ENCODE measurements around the gene CPNE4. TPM values are rescaled to one million over a fixed set of nuclear protein-coding genes. Genes with fewer than 3 reads are reported as not detected.

Gene CPNE4
- total RNA-seq, 2 donors from 2014 or later = 1.7 to 2.5 TPM

DNA sequence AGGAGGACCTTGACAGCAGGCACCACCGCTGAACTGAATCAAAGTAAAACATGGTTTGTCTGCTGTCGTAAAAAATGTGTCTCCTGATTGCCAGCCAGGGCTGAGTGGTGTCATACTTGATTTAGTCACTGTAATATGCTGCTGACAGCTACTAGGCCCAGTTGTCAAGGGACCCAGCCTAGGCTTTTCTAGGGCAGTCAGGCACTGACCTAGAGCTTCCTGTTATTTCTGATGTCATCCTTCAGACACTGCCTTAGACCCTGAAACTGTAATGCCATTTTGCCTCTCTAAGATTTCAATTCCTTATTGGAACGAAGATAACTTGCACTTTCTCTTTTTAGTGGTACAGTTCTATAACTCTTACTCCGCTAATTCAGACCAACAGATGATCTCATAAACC lies 529.4 kb downstream of the CPNE4 start:
- H3K4me3 ChIP-seq (ENCODE audit: low read length) = no peak overlapping the region
- Mint-ChIP-seq H3K36me3 (ENCODE audit: low read depth) (peaks cover 8% of the 10 kb centered on the region), H3K4me1 (peaks cover 12% of the 10 kb centered on the region), H3K27ac (no peak overlapping the region), H3K27me3 (ENCODE audit: insufficient read depth) (peaks cover 55% of the 10 kb centered on the region), H3K4me3 (no peak overlapping the region), H3K9me3 (no peaks in the 10 kb centered on the region)
- peaks cover 40% of the 10 kb centered on the region for H3K27me3 ChIP-seq (ENCODE audit: control insufficient read depth, insufficient read depth, low read length, poor library complexity, severe bottlenecking)
- no peak overlapping the region for H3K27ac ChIP-seq (ENCODE audit: low read depth, low read length)
- no peaks in the 10 kb centered on the region for H3K4me1 ChIP-seq (ENCODE audit: control insufficient read depth, insufficient read depth, low read length)
- H3K9ac ChIP-seq (ENCODE audit: extremely low read depth, low read length, poor library complexity, severe bottlenecking) = no peak overlapping the region
- no peak for DNase-seq
- H3K36me3 ChIP-seq (ENCODE audit: control insufficient read depth, insufficient read depth, low read length) = peaks cover 11% of the 10 kb centered on the region
- 82 to 86% methylated on average over 3 to 4 of the region's 4 CpGs for WGBS, 2 experiments (ENCODE audit: insufficient coverage in 1 of 2, insufficient read length in 1 of 2)
- no peaks in the 10 kb centered on the region for H3K9me3 ChIP-seq (ENCODE audit: control insufficient read depth, low read length)
- TF ChIP-seq, protein P1, sequence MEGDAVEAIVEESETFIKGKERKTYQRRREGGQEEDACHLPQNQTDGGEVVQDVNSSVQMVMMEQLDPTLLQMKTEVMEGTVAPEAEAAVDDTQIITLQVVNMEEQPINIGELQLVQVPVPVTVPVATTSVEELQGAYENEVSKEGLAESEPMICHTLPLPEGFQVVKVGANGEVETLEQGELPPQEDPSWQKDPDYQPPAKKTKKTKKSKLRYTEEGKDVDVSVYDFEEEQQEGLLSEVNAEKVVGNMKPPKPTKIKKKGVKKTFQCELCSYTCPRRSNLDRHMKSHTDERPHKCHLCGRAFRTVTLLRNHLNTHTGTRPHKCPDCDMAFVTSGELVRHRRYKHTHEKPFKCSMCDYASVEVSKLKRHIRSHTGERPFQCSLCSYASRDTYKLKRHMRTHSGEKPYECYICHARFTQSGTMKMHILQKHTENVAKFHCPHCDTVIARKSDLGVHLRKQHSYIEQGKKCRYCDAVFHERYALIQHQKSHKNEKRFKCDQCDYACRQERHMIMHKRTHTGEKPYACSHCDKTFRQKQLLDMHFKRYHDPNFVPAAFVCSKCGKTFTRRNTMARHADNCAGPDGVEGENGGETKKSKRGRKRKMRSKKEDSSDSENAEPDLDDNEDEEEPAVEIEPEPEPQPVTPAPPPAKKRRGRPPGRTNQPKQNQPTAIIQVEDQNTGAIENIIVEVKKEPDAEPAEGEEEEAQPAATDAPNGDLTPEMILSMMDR (conservative IDR thresholded peaks at IDR 0.05) = no peak

GRCh38 chr3:131503320-131503635 lies 531.5 kb downstream of the CPNE4 start:
- Histone ChIP-seq H3K36me3 (ENCODE audit: control insufficient read depth, insufficient read depth, low read length) (peaks cover 29% of the 10 kb centered on the region), H3K4me1 (ENCODE audit: control insufficient read depth, insufficient read depth, low read length) (no peaks in the 10 kb centered on the region), H3K27ac (ENCODE audit: low read depth, low read length) (no peak overlapping the region), H3K27me3 (ENCODE audit: control insufficient read depth, insufficient read depth, low read length, poor library complexity, severe bottlenecking) (peaks cover 40% of the 10 kb centered on the region), H3K9me3 (ENCODE audit: control insufficient read depth, low read length) (no peaks in the 10 kb centered on the region), H3K9ac (ENCODE audit: extremely low read depth, low read length, poor library complexity, severe bottlenecking) (no peak overlapping the region), H3K4me3 (ENCODE audit: low read length) (peak overlapping the region; percentile 92)
- DNase-seq = no peak
- Mint-ChIP-seq H3K4me3 (peak overlapping the region; percentile 97), H3K27ac (no peak overlapping the region), H3K27me3 (ENCODE audit: insufficient read depth) (peaks cover 47% of the 10 kb centered on the region), H3K4me1 (peaks cover 12% of the 10 kb centered on the region), H3K9me3 (no peaks in the 10 kb centered on the region), H3K36me3 (ENCODE audit: low read depth) (peaks cover 23% of the 10 kb centered on the region)
- TF ChIP-seq, protein P1 (conservative IDR thresholded peaks at IDR 0.05) = no peak

DNA sequence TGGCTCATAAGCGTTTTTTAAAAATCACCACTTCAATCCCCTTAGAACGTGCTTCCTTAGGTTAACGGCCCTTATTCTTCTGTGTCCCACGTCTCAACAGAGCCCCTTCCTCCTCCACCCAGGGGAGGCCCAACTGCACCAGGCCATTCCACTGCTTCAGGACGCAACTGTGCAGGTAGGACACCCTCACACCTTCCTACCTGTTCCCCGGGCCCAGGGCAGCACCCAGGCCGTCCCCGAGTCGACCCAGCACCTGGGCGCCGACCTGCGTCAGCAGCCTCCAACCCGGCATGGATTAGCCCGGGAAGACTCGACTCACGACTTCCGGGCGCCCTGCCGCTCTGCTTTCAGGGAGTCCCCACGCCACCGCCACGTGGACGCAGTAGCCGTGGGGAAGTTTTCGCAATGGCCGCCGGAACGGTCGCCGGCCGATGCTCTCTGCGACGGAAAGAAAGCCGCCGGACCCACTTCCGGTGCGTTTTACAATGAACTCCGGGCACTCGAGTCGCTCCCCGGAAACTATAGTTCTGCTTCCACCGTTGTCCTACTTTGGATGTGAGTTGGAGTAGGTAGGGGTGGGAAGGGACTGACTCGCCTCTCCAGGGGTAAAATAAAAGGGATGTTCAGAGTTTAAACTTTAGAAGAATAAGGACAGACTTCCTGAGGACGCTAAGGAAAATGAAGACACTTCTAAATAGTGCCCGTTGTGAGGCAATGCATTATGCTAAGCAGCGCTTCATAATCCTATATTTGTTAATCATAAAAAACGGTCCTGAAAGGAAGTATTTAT lies 532.1 kb downstream of the CPNE4 start, which contains the start of gene MRPL3:
TSS of gene MRPL3 (minus strand) at position 442 of the 790 bp plus-strand sequence. CDS start at position 292, 150 bp downstream.
- H3K27me3 ChIP-seq (ENCODE audit: control insufficient read depth, insufficient read depth, low read length, poor library complexity, severe bottlenecking) = peaks cover 40% of the 10 kb centered on the region
- peaks cover 34% of the 10 kb centered on the region for H3K36me3 ChIP-seq (ENCODE audit: control insufficient read depth, insufficient read depth, low read length)
- H3K9me3 Mint-ChIP-seq = no peaks in the 10 kb centered on the region
- H3K4me3 ChIP-seq (ENCODE audit: low read length) = peak within 1 kb of the TSS; percentile 92
- peak; percentile 93 for DNase-seq
- H3K4me1 Mint-ChIP-seq = peaks cover 12% of the 10 kb centered on the region
- WGBS, 2 experiments (ENCODE audit: insufficient coverage in 1 of 2, insufficient read length in 1 of 2) = 5 to 9% methylated on average over 12 to 47 of the region's 47 CpGs
- H3K27ac Mint-ChIP-seq = peak within 1 kb of the TSS; percentile 96
- H3K36me3 Mint-ChIP-seq (ENCODE audit: low read depth) = peaks cover 28% of the 10 kb centered on the region
- peak within 1 kb of the TSS; percentile 97 for H3K4me3 Mint-ChIP-seq
- H3K27me3 Mint-ChIP-seq (ENCODE audit: insufficient read depth) = peaks cover 41% of the 10 kb centered on the region
- H3K4me1 ChIP-seq (ENCODE audit: control insufficient read depth, insufficient read depth, low read length) = no peaks in the 10 kb centered on the region
- peak within 1 kb of the TSS; percentile 72 for H3K27ac ChIP-seq (ENCODE audit: low read depth, low read length)
- peak within 1 kb of the TSS; percentile 89 for H3K9ac ChIP-seq (ENCODE audit: extremely low read depth, low read length, poor library complexity, severe bottlenecking)
- TF ChIP-seq, protein P1 (conservative IDR thresholded peaks at IDR 0.05) = no peak
- no peaks in the 10 kb centered on the region for H3K9me3 ChIP-seq (ENCODE audit: control insufficient read depth, low read length)

Measured in endodermal cell (in vitro differentiated cells).